HL-60 (cell line): Measurements from ENCODE around the gene ANKS1A.

ENCODE experiments used
- POLR2AphosphoS5 ChIP-seq: IDR thresholded peaks from 2 replicates; pipeline ENCODE4 v1.6.1; 2012; ENCODE audit warnings: low read depth
- TF ChIP-seq, protein P1 (sequence below): IDR thresholded peaks from one replicate; pipeline ENCODE4 v1.5.1; 2011; ENCODE audit warnings: low read length, control low read depth, inconsistent platforms; ENCODE audit not compliant: insufficient read depth

DNA sequence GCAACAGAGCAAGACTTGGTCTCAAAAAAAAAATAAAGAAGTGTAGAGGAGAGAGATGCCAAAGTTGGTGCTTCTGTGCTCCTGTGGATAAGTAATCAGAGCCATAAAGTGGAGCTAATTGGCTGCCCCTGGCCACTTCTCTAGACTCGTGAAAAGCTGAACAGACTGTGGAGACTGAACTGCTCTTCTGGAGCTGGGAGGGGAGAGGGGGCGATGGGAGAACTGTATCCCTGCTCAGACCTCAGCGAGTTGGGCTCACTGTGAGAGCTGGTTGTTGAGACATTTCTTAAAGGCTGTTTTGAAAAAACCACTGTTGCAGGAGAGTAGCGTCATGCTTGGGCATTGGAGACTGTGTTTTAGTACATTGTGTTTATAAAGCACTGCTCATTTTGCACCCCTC is 126.4 kb downstream of the ANKS1A start:
- TF ChIP-seq, protein P1, sequence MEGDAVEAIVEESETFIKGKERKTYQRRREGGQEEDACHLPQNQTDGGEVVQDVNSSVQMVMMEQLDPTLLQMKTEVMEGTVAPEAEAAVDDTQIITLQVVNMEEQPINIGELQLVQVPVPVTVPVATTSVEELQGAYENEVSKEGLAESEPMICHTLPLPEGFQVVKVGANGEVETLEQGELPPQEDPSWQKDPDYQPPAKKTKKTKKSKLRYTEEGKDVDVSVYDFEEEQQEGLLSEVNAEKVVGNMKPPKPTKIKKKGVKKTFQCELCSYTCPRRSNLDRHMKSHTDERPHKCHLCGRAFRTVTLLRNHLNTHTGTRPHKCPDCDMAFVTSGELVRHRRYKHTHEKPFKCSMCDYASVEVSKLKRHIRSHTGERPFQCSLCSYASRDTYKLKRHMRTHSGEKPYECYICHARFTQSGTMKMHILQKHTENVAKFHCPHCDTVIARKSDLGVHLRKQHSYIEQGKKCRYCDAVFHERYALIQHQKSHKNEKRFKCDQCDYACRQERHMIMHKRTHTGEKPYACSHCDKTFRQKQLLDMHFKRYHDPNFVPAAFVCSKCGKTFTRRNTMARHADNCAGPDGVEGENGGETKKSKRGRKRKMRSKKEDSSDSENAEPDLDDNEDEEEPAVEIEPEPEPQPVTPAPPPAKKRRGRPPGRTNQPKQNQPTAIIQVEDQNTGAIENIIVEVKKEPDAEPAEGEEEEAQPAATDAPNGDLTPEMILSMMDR = no peak
- no peak for TF ChIP-seq POLR2AphosphoS5
